ENCODE data around the gene WDR88.
"Not testable (repeated sequence)": the region's sequence is repeated elsewhere in the genome, so short reads cannot be mapped to it uniquely, and the experiment has no call there.

The WDR88 gene

GRCh38 chr19:33156334-33156733 is 24.4 kb downstream of the WDR88 start:
- TF ChIP-seq CTCF (IDR thresholded peaks at IDR 0.05; ENCODE audit: control insufficient read depth, extremely low read depth, insufficient read depth), result no peak
- no peak for DNase-seq (ENCODE audit: low read depth)
- H3K4me3 ChIP-seq (ENCODE audit: low read depth, low read length), result no peak overlapping the region

- DNase-seq (ENCODE audit: low read depth), result no peak
- no peak for TF ChIP-seq CTCF (IDR thresholded peaks at IDR 0.05; ENCODE audit: control insufficient read depth, extremely low read depth, insufficient read depth)
- H3K4me3 ChIP-seq (ENCODE audit: low read depth, low read length), result no peak overlapping the region
These were observed 26.0 kb downstream of the WDR88 start for GRCh38 chr19:33157906-33158305.

- H3K4me3 ChIP-seq (ENCODE audit: low read depth, low read length), result no peak overlapping the region
- no peak for TF ChIP-seq CTCF (IDR thresholded peaks at IDR 0.05; ENCODE audit: control insufficient read depth, extremely low read depth, insufficient read depth)
- DNase-seq (ENCODE audit: low read depth), result no peak
These were observed 26.5 kb downstream of the WDR88 start for GRCh38 chr19:33158365-33158764.

GRCh38 chr19:33159149-33159548 is 27.2 kb downstream of the WDR88 start:
- no peak overlapping the region for H3K4me3 ChIP-seq (ENCODE audit: low read depth, low read length)
- no peak for TF ChIP-seq CTCF (IDR thresholded peaks at IDR 0.05; ENCODE audit: control insufficient read depth, extremely low read depth, insufficient read depth)
- no peak for DNase-seq (ENCODE audit: low read depth)

- H3K4me3 ChIP-seq (ENCODE audit: low read depth, low read length), result no peak overlapping the region
- DNase-seq (ENCODE audit: low read depth), result no peak
- TF ChIP-seq CTCF (IDR thresholded peaks at IDR 0.05; ENCODE audit: control insufficient read depth, extremely low read depth, insufficient read depth), result no peak
These were observed 28.0 kb downstream of the WDR88 start for GRCh38 chr19:33159893-33160292.

- no peak for DNase-seq (ENCODE audit: low read depth)
- TF ChIP-seq CTCF (IDR thresholded peaks at IDR 0.05; ENCODE audit: control insufficient read depth, extremely low read depth, insufficient read depth), result no peak
- no peak overlapping the region for H3K4me3 ChIP-seq (ENCODE audit: low read depth, low read length)
These were observed 29.3 kb downstream of the WDR88 start for GRCh38 chr19:33161201-33161600.

- H3K4me3 ChIP-seq (ENCODE audit: low read depth, low read length), result no peak overlapping the region
- DNase-seq (ENCODE audit: low read depth), result no peak
- TF ChIP-seq CTCF (IDR thresholded peaks at IDR 0.05; ENCODE audit: control insufficient read depth, extremely low read depth, insufficient read depth), result no peak
These were observed 31.6 kb downstream of the WDR88 start for GRCh38 chr19:33163481-33163880.

GRCh38 chr19:33166037-33166436 is 34.1 kb downstream of the WDR88 start:
- not testable (repeated sequence) for DNase-seq (ENCODE audit: low read depth); H3K4me3 ChIP-seq (ENCODE audit: low read depth, low read length)
